Measurements from ENCODE around the gene HRH1.

HRH1 gene

DNA sequence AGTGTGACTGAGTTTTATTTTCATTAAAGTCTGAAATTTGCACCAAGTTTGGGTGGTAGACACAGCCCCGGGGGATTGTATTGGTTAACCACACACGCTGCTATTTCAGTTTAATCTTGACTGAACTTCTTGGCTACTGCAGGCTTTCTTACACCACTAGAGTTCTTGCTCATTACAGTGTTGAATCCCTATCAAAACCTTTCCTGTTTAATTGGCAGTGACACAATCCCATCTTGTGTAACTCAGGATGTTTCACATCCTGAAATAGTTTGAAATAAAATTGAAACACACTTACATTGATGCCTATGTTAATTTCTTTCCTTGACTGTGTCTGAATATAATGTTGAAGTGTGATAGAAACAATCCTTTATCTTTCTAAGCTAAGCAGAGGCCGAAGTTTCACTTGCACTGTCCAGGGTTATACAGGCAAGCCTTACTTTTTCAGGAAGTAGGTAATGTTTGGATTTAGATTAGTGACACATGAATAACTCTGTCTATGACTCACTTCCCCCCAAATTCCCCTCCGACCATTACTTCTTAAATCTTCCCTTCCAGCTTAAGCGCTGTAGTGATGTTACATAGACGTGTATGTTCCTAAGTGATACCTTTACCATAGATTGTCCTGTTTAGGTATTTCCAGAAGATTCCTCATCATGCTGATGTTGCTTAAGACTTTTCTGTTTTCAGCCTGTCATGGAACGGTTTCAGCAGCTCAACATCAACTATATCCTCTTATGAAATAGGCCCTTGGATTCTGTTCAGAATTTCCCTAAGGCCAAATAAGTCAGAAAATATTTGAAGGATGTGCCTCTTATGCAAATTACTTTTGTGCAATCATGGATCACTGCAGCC is 134.7 kb downstream of the HRH1 start:
- TF ChIP-seq, protein P1, sequence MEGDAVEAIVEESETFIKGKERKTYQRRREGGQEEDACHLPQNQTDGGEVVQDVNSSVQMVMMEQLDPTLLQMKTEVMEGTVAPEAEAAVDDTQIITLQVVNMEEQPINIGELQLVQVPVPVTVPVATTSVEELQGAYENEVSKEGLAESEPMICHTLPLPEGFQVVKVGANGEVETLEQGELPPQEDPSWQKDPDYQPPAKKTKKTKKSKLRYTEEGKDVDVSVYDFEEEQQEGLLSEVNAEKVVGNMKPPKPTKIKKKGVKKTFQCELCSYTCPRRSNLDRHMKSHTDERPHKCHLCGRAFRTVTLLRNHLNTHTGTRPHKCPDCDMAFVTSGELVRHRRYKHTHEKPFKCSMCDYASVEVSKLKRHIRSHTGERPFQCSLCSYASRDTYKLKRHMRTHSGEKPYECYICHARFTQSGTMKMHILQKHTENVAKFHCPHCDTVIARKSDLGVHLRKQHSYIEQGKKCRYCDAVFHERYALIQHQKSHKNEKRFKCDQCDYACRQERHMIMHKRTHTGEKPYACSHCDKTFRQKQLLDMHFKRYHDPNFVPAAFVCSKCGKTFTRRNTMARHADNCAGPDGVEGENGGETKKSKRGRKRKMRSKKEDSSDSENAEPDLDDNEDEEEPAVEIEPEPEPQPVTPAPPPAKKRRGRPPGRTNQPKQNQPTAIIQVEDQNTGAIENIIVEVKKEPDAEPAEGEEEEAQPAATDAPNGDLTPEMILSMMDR (conservative IDR thresholded peaks at IDR 0.05; ENCODE audit: control insufficient read depth, insufficient read depth, low read depth, low read length), result no peak
- no peak overlapping the region for H3K4me3 ChIP-seq (ENCODE audit: control insufficient read depth, low read depth, low read length)
- peak; percentile 95 for DNase-seq (ENCODE audit: low read depth)

GRCh38 chr3:11289864-11290263 is 135.6 kb downstream of the HRH1 start:
- TF ChIP-seq, protein P1 (conservative IDR thresholded peaks at IDR 0.05; ENCODE audit: control insufficient read depth, insufficient read depth, low read depth, low read length), result no peak
- peak; percentile 26 for DNase-seq (ENCODE audit: low read depth)
- H3K4me3 ChIP-seq (ENCODE audit: control insufficient read depth, low read depth, low read length), result no peak overlapping the region

DNA sequence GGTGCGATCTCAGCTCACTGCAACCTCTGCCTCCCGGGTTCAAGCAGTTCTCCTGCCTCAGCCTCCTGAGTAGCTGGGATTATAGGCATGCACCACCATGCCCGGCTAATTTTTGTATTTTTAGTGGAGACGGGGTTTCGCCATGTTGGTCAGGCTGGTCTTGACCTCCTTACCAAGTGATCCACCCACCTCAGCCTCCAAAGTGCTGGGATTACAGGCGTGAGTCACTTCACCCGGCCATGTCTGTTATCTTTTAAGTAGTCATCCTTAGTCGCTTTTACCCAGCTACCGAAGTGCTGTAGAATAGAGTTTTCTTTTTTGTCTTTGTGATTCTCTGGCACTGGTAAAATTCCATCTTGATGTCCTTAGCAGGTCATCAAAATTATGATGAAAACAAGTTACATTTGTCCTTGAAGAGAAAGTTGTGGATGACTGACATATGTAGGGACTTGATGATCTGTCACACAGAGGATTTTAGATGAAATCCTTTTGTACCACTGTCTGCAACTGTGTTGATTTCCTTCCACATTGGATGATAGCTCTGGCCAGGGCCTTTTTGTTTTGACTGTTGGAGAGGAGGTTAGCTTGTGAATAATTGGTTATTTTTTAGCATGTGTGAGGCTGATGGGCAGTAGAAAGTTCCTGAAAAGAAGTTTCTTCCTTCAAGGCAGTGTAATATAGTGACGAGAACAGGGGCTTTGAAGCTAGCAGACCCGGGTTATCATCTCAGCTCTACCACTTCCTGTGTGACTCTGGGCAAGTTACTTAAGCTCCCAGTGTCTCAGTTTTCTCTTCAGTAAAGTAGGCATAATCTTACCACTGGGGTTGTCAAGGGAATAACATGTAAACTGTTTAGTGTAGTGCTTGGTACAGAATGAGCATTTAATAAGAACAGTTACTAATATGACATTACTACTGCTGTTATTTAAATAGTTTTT is 136.7 kb downstream of the HRH1 start:
- no peak overlapping the region for H3K4me3 ChIP-seq (ENCODE audit: control insufficient read depth, low read depth, low read length)
- TF ChIP-seq, protein P1 (conservative IDR thresholded peaks at IDR 0.05; ENCODE audit: control insufficient read depth, insufficient read depth, low read depth, low read length), result no peak
- DNase-seq (ENCODE audit: low read depth), result peak; percentile 81

DNA sequence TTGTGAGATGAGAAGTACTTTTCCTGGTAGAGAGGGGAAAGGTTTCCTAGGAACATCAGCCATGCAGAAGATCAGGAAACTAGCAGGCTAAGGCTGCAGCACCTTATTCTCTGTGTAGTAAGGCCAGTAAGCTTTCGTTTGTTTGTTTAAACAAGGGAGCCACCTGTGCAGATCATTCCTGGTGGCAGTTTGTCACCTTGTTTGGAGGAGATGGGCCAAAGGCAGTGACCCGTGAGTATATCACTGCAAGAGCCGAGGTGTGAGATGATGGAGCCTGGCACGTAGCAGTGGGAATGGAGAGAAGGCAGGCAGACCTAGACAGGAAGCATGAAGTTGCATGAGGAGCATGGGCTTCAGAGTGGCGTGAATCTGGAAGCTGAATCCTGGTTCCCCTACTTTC is 137.5 kb downstream of the HRH1 start:
- no peak overlapping the region for H3K4me3 ChIP-seq (ENCODE audit: control insufficient read depth, low read depth, low read length)
- TF ChIP-seq, protein P1 (conservative IDR thresholded peaks at IDR 0.05; ENCODE audit: control insufficient read depth, insufficient read depth, low read depth, low read length), result no peak

GRCh38 chr3:11297126-11297525 is 142.8 kb downstream of the HRH1 start:
- TF ChIP-seq, protein P1 (conservative IDR thresholded peaks at IDR 0.05; ENCODE audit: control insufficient read depth, insufficient read depth, low read depth, low read length), result no peak
- DNase-seq (ENCODE audit: low read depth), result no peak
- no peak overlapping the region for H3K4me3 ChIP-seq (ENCODE audit: control insufficient read depth, low read depth, low read length)

More for the DNA sequence above, 137.5 kb downstream of the HRH1 start:
- no peak for DNase-seq (ENCODE audit: low read depth)

DNA sequence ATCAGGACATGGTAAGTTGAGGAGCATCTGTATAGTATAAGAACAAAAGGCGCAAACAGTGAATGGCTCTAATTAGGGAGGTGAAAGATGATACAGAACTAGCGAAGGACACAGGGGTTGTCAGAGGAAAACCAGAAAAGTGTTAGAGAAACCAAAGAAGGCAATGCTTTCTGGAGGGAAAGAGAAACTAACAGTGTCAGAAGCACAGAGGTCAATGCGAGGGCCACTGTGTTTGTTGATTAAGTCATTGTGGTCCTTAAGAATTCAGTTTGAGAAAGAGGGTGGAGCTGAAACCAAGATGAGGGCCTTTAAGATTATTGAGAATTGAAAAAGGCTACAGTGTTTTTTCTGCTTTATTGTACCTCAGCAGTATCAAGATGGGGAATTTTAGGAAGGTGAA is 146.7 kb downstream of the HRH1 start:
- no peak for DNase-seq (ENCODE audit: low read depth)
- TF ChIP-seq, protein P1 (conservative IDR thresholded peaks at IDR 0.05; ENCODE audit: control insufficient read depth, insufficient read depth, low read depth, low read length), result no peak
- no peak overlapping the region for H3K4me3 ChIP-seq (ENCODE audit: control insufficient read depth, low read depth, low read length)
